Psoas muscle (tissue), 8 donors: ENCODE results near the gene CPE. TPM values are rescaled to one million over a fixed set of nuclear protein-coding genes. Genes with fewer than 3 reads are reported as not detected.
"Not testable (repeated sequence)": the region's sequence is repeated elsewhere in the genome, so short reads cannot be mapped to it uniquely, and the experiment has no call there.

Experiments used
- ATAC-seq, 4 donors: fragments of 200-7000 bp; cut with Tn5 transposase; one replicate each; pipeline ENCODE4 v1.9.1; 2020; ENCODE audit warnings: moderate library complexity in 3 of 4, mild to moderate bottlenecking in 2 of 4
- DNase-seq, 2 donors: peaks; one replicate each; pipeline ENCODE4 v3.0.0-alpha.2; 2020
- H3K27ac ChIP-seq: fragments of 200-600 bp; one replicate; pipeline ENCODE4 v1.8.0; 2022
- H3K27me3 ChIP-seq, 3 donors: fragments of 200-600 bp in 1 of 3; one replicate each; pipeline versions ENCODE4 v1.6.1 to v1.8.0; 2013 to 2022; ENCODE audit warnings: low read length in 2 of 3, mild to moderate bottlenecking in 2 of 3, moderate library complexity in 1 of 3; ENCODE audit not compliant: insufficient read depth in 3 of 3
- H3K36me3 ChIP-seq, 2 donors: fragments of 200-600 bp in 1 of 2; one replicate each; pipeline versions ENCODE4 v1.6.1 to v1.8.0; 2013 to 2022; ENCODE audit warnings: low read depth in 1 of 2, mild to moderate bottlenecking in 1 of 2, moderate library complexity in 1 of 2; ENCODE audit not compliant: insufficient read depth in 1 of 2
- H3K4me1 ChIP-seq: fragments of 200-600 bp; one replicate; pipeline ENCODE4 v1.8.0; 2022
- H3K4me3 ChIP-seq: fragments of 200-600 bp; one replicate; pipeline ENCODE4 v1.8.0; 2022; ENCODE audit warnings: mild to moderate bottlenecking
- H3K9me3 ChIP-seq: fragments of 200-600 bp; one replicate; pipeline ENCODE4 v1.8.0; 2022
- CTCF ChIP-seq: fragments of 200-600 bp; IDR thresholded peaks from one replicate; pipeline ENCODE4 v1.8.0; 2022; ENCODE audit warnings: antibody characterized with exemption
- WGBS, 3 donors: extraction: QIAGEN DNeasy Blood & Tissue Kit; methylation state at CpG; one replicate each; pipeline versions ENCODE4 v1.1.6 to v1.1.7; 2013; 5-methylcytosine and 5-hydroxymethylcytosine counted together
- intact Hi-C, 2 donors: fragments of 100-400 bp; cut with DNase I; formaldehyde crosslinking; loops; one replicate each; pipeline versions ENCODE4 v1.11.0 to v1.14.2; 2022
- polyA plus RNA-seq, 3 donors: library from polyadenylated mRNA; stranded (reverse); fragments of 200-250 nt; gene quantifications; one replicate each; pipeline ENCODE4 v1.2.3, GENCODE V29; 2013
- total RNA-seq, 4 donors: library from RNA; stranded (reverse); fragmentation: NEBNext Ultra II Directional in 2 of 4; extraction: Animal tissue kit (Norgen Biotek cat#: 25700) in 2 of 4; gene quantifications; one replicate each; pipeline versions ENCODE4 v1.2.1 to v1.2.4, GENCODE V29; 2021 to 2023
- donor health status: healthy with polysubstance abuse.
- donor health status: DM: no; HTN: no; CAD: no; lungs with moderate emphysema.
- donor health status: Bipolar disorder and iron deficiency.
- donor health status: healthy.
- donor health status: DM: yes; HTN: yes; CAD: no.
- donor health status: DM: no; HTN: no; CAD: no.
- donor health status: DM: no; HTN: no; CAD: no.
- donor health status: DM: yes; HTN: yes; CAD: no.

Gene CPE
- total and polyA plus RNA-seq, 7 donors, result 9.4 to 34.8 (median 12.2) TPM

- Histone ChIP-seq H3K9me3 (no peaks in the 10 kb centered on the region), H3K4me1 (peaks cover 4% of the 10 kb centered on the region), H3K27ac (no peak overlapping the region), H3K36me3 (peaks cover 0 to 6% of the 10 kb centered on the region in 2 donors), H3K27me3 (no peaks in the 10 kb centered on the region), H3K4me3 (no peak overlapping the region)
- no peak for TF ChIP-seq CTCF
- ATAC-seq (no peak), DNase-seq (no peak)
- intact Hi-C loops, result no loop called here
- 75 to 85% (median 84%) methylated on average over 10 of the region's 10 CpGs for WGBS, 3 donors
Observed at GRCh38 chr4:165331823-165332222, 47.0 kb upstream of the CPE start.

GRCh38 chr4:165332502-165332901, 46.3 kb upstream of the CPE start:
- H3K4me1 ChIP-seq, result peaks cover 4% of the 10 kb centered on the region
- no peak for DNase-seq
- H3K27me3 ChIP-seq, result no peaks in the 10 kb centered on the region
- intact Hi-C loops, result no loop called here
- 25 to 42% (median 32%) methylated on average over 1 of the region's 1 CpG for WGBS, 3 donors
- H3K9me3 ChIP-seq, result no peaks in the 10 kb centered on the region
- no peak for ATAC-seq
- H3K36me3 ChIP-seq, result peaks cover 0 to 6% of the 10 kb centered on the region in 2 donors
- no peak overlapping the region for H3K27ac ChIP-seq
- no peak overlapping the region for H3K4me3 ChIP-seq
- no peak for TF ChIP-seq CTCF

GRCh38 chr4:165335163-165335703, 43.6 kb upstream of the CPE start:
- peaks cover 0 to 23% of the 10 kb centered on the region in 2 donors for H3K36me3 ChIP-seq
- WGBS, 3 donors, result 52 to 68% (median 61%) methylated on average over 3 of the region's 3 CpGs
- H3K9me3 ChIP-seq, result no peaks in the 10 kb centered on the region
- H3K4me3 ChIP-seq, result no peak overlapping the region
- H3K27ac ChIP-seq, result no peak overlapping the region
- TF ChIP-seq CTCF, result no peak
- intact Hi-C loops, result no loop called here
- no peak for ATAC-seq
- no peaks in the 10 kb centered on the region for H3K4me1 ChIP-seq
- H3K27me3 ChIP-seq, result no peaks in the 10 kb centered on the region
- no peak for DNase-seq

- H3K4me3 ChIP-seq, result no peak overlapping the region
- no peak overlapping the region for H3K27ac ChIP-seq
- WGBS, 3 donors, result 91 to 93% (median 92%) methylated on average over 6 of the region's 6 CpGs
- no peaks in the 10 kb centered on the region for H3K27me3 ChIP-seq
- peaks cover 0 to 37% of the 10 kb centered on the region in 2 donors for H3K36me3 ChIP-seq
- intact Hi-C loops, result no loop called here
- DNase-seq, result no peak
- H3K9me3 ChIP-seq, result no peaks in the 10 kb centered on the region
- no peak for ATAC-seq
- no peaks in the 10 kb centered on the region for H3K4me1 ChIP-seq
- no peak for TF ChIP-seq CTCF
Observed at GRCh38 chr4:165336743-165337142, 42.1 kb upstream of the CPE start.

GRCh38 chr4:165342340-165342739, 36.5 kb upstream of the CPE start:
- not testable (repeated sequence) for H3K4me3 ChIP-seq, ATAC-seq, H3K4me1 ChIP-seq, DNase-seq, H3K9me3 ChIP-seq, H3K27ac ChIP-seq, H3K27me3 ChIP-seq
- intact Hi-C loops, result loop anchor here in 1 of 2 donors (10.0 kb wide), 1 partner anchor 208 kb away; no protein-coding TSS in a partner anchor
- peaks cover 0 to 38% of the 10 kb centered on the region in 2 donors for H3K36me3 ChIP-seq
- 95 to 96% (median 96%) methylated on average over 5 of the region's 5 CpGs for WGBS, 3 donors
